ENCODE measurements around the gene PRIM2.
"Not testable (repeated sequence)": the region's sequence is repeated elsewhere in the genome, so short reads cannot be mapped to it uniquely, and the experiment has no call there.

PRIM2 gene

GRCh38 chr6:57515171-57515570 lies 197.7 kb downstream of the PRIM2 start:
- not testable (repeated sequence) for DNase-seq

GRCh38 chr6:57515845-57516244 lies 198.4 kb downstream of the PRIM2 start:
- not testable (repeated sequence) for DNase-seq

GRCh38 chr6:57516776-57517175 lies 199.3 kb downstream of the PRIM2 start:
- not testable (repeated sequence) for DNase-seq

GRCh38 chr6:57519198-57519597 lies 201.8 kb downstream of the PRIM2 start:
- not testable (repeated sequence) for DNase-seq

GRCh38 chr6:57521085-57521484 lies 203.7 kb downstream of the PRIM2 start:
- not testable (repeated sequence) for DNase-seq

GRCh38 chr6:57523221-57523620 lies 205.8 kb downstream of the PRIM2 start:
- DNase-seq: not testable (repeated sequence)

GRCh38 chr6:57529755-57530154 lies 212.3 kb downstream of the PRIM2 start:
- DNase-seq: not testable (repeated sequence)

GRCh38 chr6:57532660-57533059 lies 215.2 kb downstream of the PRIM2 start:
- peak; percentile 14 for DNase-seq

- DNase-seq: not testable (repeated sequence)
These were observed 217.7 kb downstream of the PRIM2 start for GRCh38 chr6:57535121-57535520.

- peak; percentile 58 for DNase-seq
These were observed 218.6 kb downstream of the PRIM2 start for GRCh38 chr6:57535994-57536393.

GRCh38 chr6:57537916-57538315 lies 220.5 kb downstream of the PRIM2 start:
- not testable (repeated sequence) for DNase-seq

- DNase-seq: not testable (repeated sequence)
These were observed 234.5 kb downstream of the PRIM2 start for GRCh38 chr6:57551961-57552360.

GRCh38 chr6:57557855-57558254 lies 240.4 kb downstream of the PRIM2 start:
- not testable (repeated sequence) for DNase-seq

- DNase-seq: not testable (repeated sequence)
These were observed 241.7 kb downstream of the PRIM2 start for GRCh38 chr6:57559170-57559569.

GRCh38 chr6:57562233-57562632 lies 244.8 kb downstream of the PRIM2 start:
- not testable (repeated sequence) for DNase-seq

- not testable (repeated sequence) for DNase-seq
These were observed 254.7 kb downstream of the PRIM2 start for GRCh38 chr6:57572119-57572518.

GRCh38 chr6:57572844-57573243 lies 255.4 kb downstream of the PRIM2 start:
- DNase-seq: not testable (repeated sequence)

GRCh38 chr6:57577023-57577422 lies 259.6 kb downstream of the PRIM2 start:
- DNase-seq: not testable (repeated sequence)

GRCh38 chr6:57579489-57579888 lies 262.1 kb downstream of the PRIM2 start:
- DNase-seq: peak; percentile 2

GRCh38 chr6:57581586-57581985 lies 264.2 kb downstream of the PRIM2 start:
- not testable (repeated sequence) for DNase-seq

- not testable (repeated sequence) for DNase-seq
These were observed 283.7 kb downstream of the PRIM2 start for GRCh38 chr6:57601105-57601504.

GRCh38 chr6:57605303-57605702 lies 287.9 kb downstream of the PRIM2 start:
- DNase-seq: not testable (repeated sequence)

- not testable (repeated sequence) for DNase-seq
These were observed 288.9 kb downstream of the PRIM2 start for GRCh38 chr6:57606331-57606730.

- not testable (repeated sequence) for DNase-seq
These were observed 293.2 kb downstream of the PRIM2 start for GRCh38 chr6:57610612-57611011.

GRCh38 chr6:57618959-57619358 lies 301.5 kb downstream of the PRIM2 start:
- DNase-seq: not testable (repeated sequence)

All from DMS53 (cell line).